Transverse colon (tissue), 4 donors: Measurements from ENCODE around the gene GJB2.

Experiments used
- CTCF ChIP-seq, 5 experiments: fragments of 200-600 bp in 3 of 5; fragments of 450-650 bp in 2 of 5; sonication (generic) in 3 of 5; IDR thresholded peaks; 1 replicate in 2 of 5; 2 replicates in 3 of 5; pipeline ENCODE4 v1.5.1; 2016 to 2017; ENCODE audit warnings: antibody characterized with exemption in 5 of 5, inconsistent platforms in 3 of 5, mild to moderate bottlenecking in 2 of 5, moderate library complexity in 1 of 5
- EP300 ChIP-seq: sonication (generic); formaldehyde crosslinking; IDR thresholded peaks from one replicate; pipeline ENCODE4 v1.6.1; 2017; ENCODE audit warnings: antibody characterized with exemption, low read depth
- POLR2A ChIP-seq: fragments of 450-650 bp; IDR thresholded peaks from one replicate; pipeline ENCODE4 v1.6.1; 2016; ENCODE audit warnings: antibody characterized with exemption, mild to moderate bottlenecking, moderate library complexity
- POLR2AphosphoS5 ChIP-seq, 3 donors: sonication (generic); formaldehyde crosslinking; IDR thresholded peaks; one replicate each; pipeline ENCODE4 v1.6.1; 2016; ENCODE audit warnings: antibody characterized with exemption in 3 of 3

- no peak for TF ChIP-seq POLR2AphosphoS5 (IDR thresholded peaks at IDR 0.05)
- no peak for TF ChIP-seq CTCF (IDR thresholded peaks at IDR 0.05)
- TF ChIP-seq POLR2A: no peak
- no peak for TF ChIP-seq EP300
Measured at GRCh38 chr13:20145521-20145920, 47.2 kb downstream of the GJB2 start.
